ENCODE measurements around the gene TNFRSF9.

TNFRSF9 gene

GRCh38 chr1:7943251-7943650 lies 2.6 kb upstream of the TNFRSF9 start:
- no peak for TF ChIP-seq ZFX (IDR thresholded peaks at IDR 0.05)
- TF ChIP-seq CTCF (conservative IDR thresholded peaks at IDR 0.05) = no peak
- no peak overlapping the region for H3K27ac ChIP-seq

- TF ChIP-seq CTCF (conservative IDR thresholded peaks at IDR 0.05) (peak; percentile 52), ZFX (IDR thresholded peaks at IDR 0.05) (no peak)
- no peak overlapping the region; the same call in 1 of the 2 replicates for H3K27ac ChIP-seq
These were observed 1.7 kb upstream of the TNFRSF9 start for GRCh38 chr1:7942214-7942921.

- H3K27ac ChIP-seq = no peak overlapping the region
- no peak for TF ChIP-seq CTCF (conservative IDR thresholded peaks at IDR 0.05)
- TF ChIP-seq ZFX (IDR thresholded peaks at IDR 0.05) = no peak
These were observed 776 bp upstream of the TNFRSF9 start for GRCh38 chr1:7941437-7941793.

- no peak overlapping the region for H3K27ac ChIP-seq
- TF ChIP-seq ZFX (IDR thresholded peaks at IDR 0.05) = no peak
- TF ChIP-seq CTCF (conservative IDR thresholded peaks at IDR 0.05) = no peak
These were observed 605 bp downstream of the TNFRSF9 start for GRCh38 chr1:7940034-7940433.

- no peak overlapping the region for H3K27ac ChIP-seq
- TF ChIP-seq ZFX (IDR thresholded peaks at IDR 0.05) = no peak
- no peak for TF ChIP-seq CTCF (conservative IDR thresholded peaks at IDR 0.05)
These were observed 2.6 kb downstream of the TNFRSF9 start for GRCh38 chr1:7938070-7938469.

- no peak overlapping the region for H3K27ac ChIP-seq
- TF ChIP-seq ZFX (IDR thresholded peaks at IDR 0.05) (no peak), CTCF (conservative IDR thresholded peaks at IDR 0.05) (no peak)
These were observed 8.0 kb downstream of the TNFRSF9 start for GRCh38 chr1:7932524-7933138.

- H3K27ac ChIP-seq = no peak overlapping the region
- TF ChIP-seq CTCF (conservative IDR thresholded peaks at IDR 0.05) (no peak), ZFX (IDR thresholded peaks at IDR 0.05) (no peak)
These were observed 9.2 kb downstream of the TNFRSF9 start for GRCh38 chr1:7931446-7931812.

All from C4-2B (cell line).